GM23338 (cell line): Measurements from ENCODE around the gene IL1A. TPM values are rescaled to one million over a fixed set of nuclear protein-coding genes. Genes with fewer than 3 reads are reported as not detected.

Source experiments
- ATAC-seq: fragments of 200-7000 bp; cut with Tn5 transposase; 3 replicates; pipeline ENCODE4 v1.9.1; 2020
- DNase-seq: peaks from one replicate; pipeline ENCODE4 v3.0.0-alpha.2; 2015; ENCODE audit warnings: low spot score
- H2AFZ ChIP-seq: fragments of 200-600 bp; sonication (generic); 2 replicates; pipeline ENCODE4 v1.8.0; 2016; ENCODE audit warnings: antibody characterized with exemption, mild to moderate bottlenecking, moderate library complexity
- H3F3A ChIP-seq: fragments of 200-600 bp; sonication (generic); replicated peaks from 2 replicates; pipeline ENCODE4 v1.8.0; 2017; ENCODE audit warnings: antibody characterized with exemption, mixed run types, low read depth
- H3K27ac ChIP-seq: fragments of 200-600 bp; sonication (generic); 2 replicates; pipeline ENCODE4 v1.6.1; 2016; ENCODE audit warnings: low read depth
- H3K27me3 ChIP-seq: fragments of 200-600 bp; sonication (generic); 2 replicates; pipeline ENCODE4 v1.8.0; 2016; ENCODE audit warnings: mild to moderate bottlenecking, mixed run types, moderate library complexity; ENCODE audit not compliant: insufficient read depth
- H3K36me3 ChIP-seq: fragments of 200-600 bp; sonication (generic); 2 replicates; pipeline ENCODE4 v1.8.0; 2016; ENCODE audit warnings: mild to moderate bottlenecking; ENCODE audit not compliant: insufficient read depth
- H3K4me1 ChIP-seq: fragments of 200-600 bp; sonication (generic); 2 replicates; pipeline ENCODE4 v1.8.0; 2016; ENCODE audit warnings: mild to moderate bottlenecking, moderate library complexity; ENCODE audit not compliant: insufficient read depth
- H3K4me2 ChIP-seq: fragments of 200-600 bp; sonication (generic); 2 replicates; pipeline ENCODE4 v1.7.1; 2017; ENCODE audit warnings: mixed run types
- H3K4me3 ChIP-seq: fragments of 200-600 bp; sonication (generic); 2 replicates; pipeline ENCODE4 v1.6.1; 2016; ENCODE audit warnings: mixed run types
- H3K79me2 ChIP-seq: fragments of 200-600 bp; sonication (generic); replicated peaks from 2 replicates; pipeline ENCODE4 v1.8.0; 2017; ENCODE audit warnings: mild to moderate bottlenecking; ENCODE audit not compliant: insufficient read depth
- H3K9me2 ChIP-seq: fragments of 200-600 bp; sonication (generic); 2 replicates; pipeline ENCODE4 v1.8.0; 2017; ENCODE audit not compliant: insufficient read depth
- H4K20me1 ChIP-seq: fragments of 200-600 bp; sonication (generic); replicated peaks from 2 replicates; pipeline ENCODE4 v1.8.0; 2017; ENCODE audit warnings: mild to moderate bottlenecking; ENCODE audit not compliant: insufficient read depth
- H3K27ac Mint-ChIP-seq: 2 replicates; pipeline ENCODE4 v1.8.0; 2020; ENCODE audit warnings: inconsistent platforms, mild to moderate bottlenecking, moderate library complexity, mixed read lengths
- H3K27me3 Mint-ChIP-seq: 3 replicates; pipeline ENCODE4 v1.8.0; 2022; ENCODE audit warnings: low read depth, mild to moderate bottlenecking, moderate library complexity, mixed read lengths, inconsistent platforms; ENCODE audit not compliant: insufficient read depth, poor library complexity
- H3K36me3 Mint-ChIP-seq: 3 replicates; pipeline ENCODE4 v1.8.0; 2021; ENCODE audit warnings: low read depth, mild to moderate bottlenecking, inconsistent platforms, moderate library complexity, mixed read lengths
- H3K4me1 Mint-ChIP-seq: 3 replicates; pipeline ENCODE4 v1.8.0; 2020; ENCODE audit warnings: mild to moderate bottlenecking, inconsistent platforms, mixed read lengths
- H3K4me3 Mint-ChIP-seq: 3 replicates; pipeline ENCODE4 v1.8.0; 2021; ENCODE audit warnings: moderate library complexity, mild to moderate bottlenecking, inconsistent platforms, mixed read lengths
- H3K9me3 Mint-ChIP-seq: 3 replicates; pipeline ENCODE4 v1.8.0; 2020; ENCODE audit warnings: moderate library complexity, mild to moderate bottlenecking, inconsistent platforms, mixed read lengths
- EZH2phosphoT487 ChIP-seq: fragments of 200-600 bp; sonication (generic); IDR thresholded peaks from one replicate; pipeline ENCODE4 v1.8.1; 2018; ENCODE audit warnings: antibody characterized with exemption; ENCODE audit not compliant: unreplicated experiment
- JUNB ChIP-seq: IDR thresholded peaks from one replicate; pipeline ENCODE4 v1.6.1; 2016; ENCODE audit warnings: antibody characterized with exemption; ENCODE audit not compliant: unreplicated experiment
- NANOG ChIP-seq: IDR thresholded peaks from 2 replicates; pipeline ENCODE4 v1.6.1; 2016; ENCODE audit warnings: antibody characterized with exemption, borderline replicate concordance
- POLR2AphosphoS5 ChIP-seq: IDR thresholded peaks from 2 replicates; pipeline ENCODE4 v1.6.1; 2016; ENCODE audit warnings: antibody characterized with exemption, low read depth
- polyA plus RNA-seq: library from polyadenylated mRNA; unstranded; fragments of >200 nt; fragmentation: Nextera tagmentation; extraction: Ambion mirVana; gene quantifications from 2 replicates; pipeline ENCODE4 v1.2.1, GENCODE V29; 2016
- total RNA-seq: library from RNA; depleted of rRNA; stranded (reverse); fragments of >200 nt; shearing (Covaris generic); gene quantifications from 2 replicates; pipeline ENCODE4 v1.2.3, GENCODE V29; 2014
- TF ChIP-seq, protein P1 (sequence below): fragments of 250-450 bp; sonication (Bioruptor Pico); IDR thresholded peaks from 2 replicates; pipeline ENCODE4 v1.5.0; 2020; ENCODE audit warnings: mild to moderate bottlenecking, moderate library complexity

The IL1A gene
- total and polyA plus RNA-seq, 2 experiments from 2014 or later = 0.65 to 0.73 TPM

GRCh38 chr2:112740527-112740926 is 43.8 kb downstream of the IL1A start (continued):
- TF ChIP-seq, protein P1, sequence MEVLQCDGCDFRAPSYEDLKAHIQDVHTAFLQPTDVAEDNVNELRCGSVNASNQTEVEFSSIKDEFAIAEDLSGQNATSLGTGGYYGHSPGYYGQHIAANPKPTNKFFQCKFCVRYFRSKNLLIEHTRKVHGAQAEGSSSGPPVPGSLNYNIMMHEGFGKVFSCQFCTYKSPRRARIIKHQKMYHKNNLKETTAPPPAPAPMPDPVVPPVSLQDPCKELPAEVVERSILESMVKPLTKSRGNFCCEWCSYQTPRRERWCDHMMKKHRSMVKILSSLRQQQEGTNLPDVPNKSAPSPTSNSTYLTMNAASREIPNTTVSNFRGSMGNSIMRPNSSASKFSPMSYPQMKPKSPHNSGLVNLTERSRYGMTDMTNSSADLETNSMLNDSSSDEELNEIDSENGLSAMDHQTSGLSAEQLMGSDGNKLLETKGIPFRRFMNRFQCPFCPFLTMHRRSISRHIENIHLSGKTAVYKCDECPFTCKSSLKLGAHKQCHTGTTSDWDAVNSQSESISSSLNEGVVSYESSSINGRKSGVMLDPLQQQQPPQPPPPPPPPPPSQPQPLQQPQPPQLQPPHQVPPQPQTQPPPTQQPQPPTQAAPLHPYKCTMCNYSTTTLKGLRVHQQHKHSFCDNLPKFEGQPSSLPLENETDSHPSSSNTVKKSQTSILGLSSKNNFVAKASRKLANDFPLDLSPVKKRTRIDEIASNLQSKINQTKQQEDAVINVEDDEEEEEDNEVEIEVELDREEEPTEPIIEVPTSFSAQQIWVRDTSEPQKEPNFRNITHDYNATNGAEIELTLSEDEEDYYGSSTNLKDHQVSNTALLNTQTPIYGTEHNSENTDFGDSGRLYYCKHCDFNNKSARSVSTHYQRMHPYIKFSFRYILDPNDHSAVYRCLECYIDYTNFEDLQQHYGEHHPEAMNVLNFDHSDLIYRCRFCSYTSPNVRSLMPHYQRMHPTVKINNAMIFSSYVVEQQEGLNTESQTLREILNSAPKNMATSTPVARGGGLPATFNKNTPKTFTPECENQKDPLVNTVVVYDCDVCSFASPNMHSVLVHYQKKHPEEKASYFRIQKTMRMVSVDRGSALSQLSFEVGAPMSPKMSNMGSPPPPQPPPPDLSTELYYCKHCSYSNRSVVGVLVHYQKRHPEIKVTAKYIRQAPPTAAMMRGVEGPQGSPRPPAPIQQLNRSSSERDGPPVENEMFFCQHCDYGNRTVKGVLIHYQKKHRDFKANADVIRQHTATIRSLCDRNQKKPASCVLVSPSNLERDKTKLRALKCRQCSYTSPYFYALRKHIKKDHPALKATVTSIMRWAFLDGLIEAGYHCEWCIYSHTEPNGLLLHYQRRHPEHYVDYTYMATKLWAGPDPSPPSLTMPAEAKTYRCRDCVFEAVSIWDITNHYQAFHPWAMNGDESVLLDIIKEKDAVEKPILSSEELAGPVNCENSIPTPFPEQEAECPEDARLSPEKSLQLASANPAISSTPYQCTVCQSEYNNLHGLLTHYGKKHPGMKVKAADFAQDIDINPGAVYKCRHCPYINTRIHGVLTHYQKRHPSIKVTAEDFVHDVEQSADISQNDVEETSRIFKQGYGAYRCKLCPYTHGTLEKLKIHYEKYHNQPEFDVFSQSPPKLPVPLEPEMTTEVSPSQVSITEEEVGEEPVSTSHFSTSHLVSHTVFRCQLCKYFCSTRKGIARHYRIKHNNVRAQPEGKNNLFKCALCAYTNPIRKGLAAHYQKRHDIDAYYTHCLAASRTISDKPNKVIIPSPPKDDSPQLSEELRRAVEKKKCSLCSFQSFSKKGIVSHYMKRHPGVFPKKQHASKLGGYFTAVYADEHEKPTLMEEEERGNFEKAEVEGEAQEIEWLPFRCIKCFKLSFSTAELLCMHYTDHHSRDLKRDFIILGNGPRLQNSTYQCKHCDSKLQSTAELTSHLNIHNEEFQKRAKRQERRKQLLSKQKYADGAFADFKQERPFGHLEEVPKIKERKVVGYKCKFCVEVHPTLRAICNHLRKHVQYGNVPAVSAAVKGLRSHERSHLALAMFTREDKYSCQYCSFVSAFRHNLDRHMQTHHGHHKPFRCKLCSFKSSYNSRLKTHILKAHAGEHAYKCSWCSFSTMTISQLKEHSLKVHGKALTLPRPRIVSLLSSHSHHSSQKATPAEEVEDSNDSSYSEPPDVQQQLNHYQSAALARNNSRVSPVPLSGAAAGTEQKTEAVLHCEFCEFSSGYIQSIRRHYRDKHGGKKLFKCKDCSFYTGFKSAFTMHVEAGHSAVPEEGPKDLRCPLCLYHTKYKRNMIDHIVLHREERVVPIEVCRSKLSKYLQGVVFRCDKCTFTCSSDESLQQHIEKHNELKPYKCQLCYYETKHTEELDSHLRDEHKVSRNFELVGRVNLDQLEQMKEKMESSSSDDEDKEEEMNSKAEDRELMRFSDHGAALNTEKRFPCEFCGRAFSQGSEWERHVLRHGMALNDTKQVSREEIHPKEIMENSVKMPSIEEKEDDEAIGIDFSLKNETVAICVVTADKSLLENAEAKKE (CRISPR knock-in tag) = no peak
- no peak for TF ChIP-seq EZH2phosphoT487
- no peak for TF ChIP-seq POLR2AphosphoS5

GRCh38 chr2:112737542-112738232 is 46.6 kb downstream of the IL1A start:
- Histone ChIP-seq H3F3A (no peaks in the 10 kb centered on the region), H3K79me2 (no peaks in the 10 kb centered on the region), H4K20me1 (no peaks in the 10 kb centered on the region), H3K27me3 (no peaks in the 10 kb centered on the region), H3K4me3 (no peak overlapping the region), H3K9me2 (no peaks in the 10 kb centered on the region), H3K27ac (no peak overlapping the region), H3K36me3 (peaks cover 16% of the 10 kb centered on the region), H3K4me2 (no peak overlapping the region), H2AFZ (no peak overlapping the region), H3K4me1 (no peaks in the 10 kb centered on the region)
- no peaks in the 10 kb centered on the region for H3K9me3 Mint-ChIP-seq
- peaks cover 28% of the 10 kb centered on the region for H3K36me3 Mint-ChIP-seq
- TF ChIP-seq, protein P1 (CRISPR knock-in tag) = no peak
- no peak for TF ChIP-seq NANOG
- no peak for TF ChIP-seq JUNB
- DNase-seq = no peak
- no peaks in the 10 kb centered on the region for H3K4me1 Mint-ChIP-seq
- no peak for ATAC-seq
- no peaks in the 10 kb centered on the region for H3K27me3 Mint-ChIP-seq
- H3K27ac Mint-ChIP-seq = no peak overlapping the region
- no peak overlapping the region for H3K4me3 Mint-ChIP-seq
